Lung (tissue), 12 donors: ENCODE results near the gene FBXO31. TPM values are rescaled to one million over a fixed set of nuclear protein-coding genes. Genes with fewer than 3 reads are reported as not detected.
A peak's percentile ranks its signal among the peaks of the same experiment; 100 is the strongest.
"Not testable (repeated sequence)": the region's sequence is repeated elsewhere in the genome, so short reads cannot be mapped to it uniquely, and the experiment has no call there.

Experiments
- ATAC-seq: fragments of 200-7000 bp; cut with Tn5 transposase; one replicate; pipeline ENCODE4 v1.9.1; 2020; ENCODE audit warnings: moderate number of reproducible peaks; ENCODE audit not compliant: insufficient read depth, low FRiP score
- DNase-seq, 3 donors: peaks; one replicate each; pipeline ENCODE4 v3.0.0-alpha.2; 2013 to 2017
- H3K27ac ChIP-seq, 2 donors: one replicate each; pipeline ENCODE4 v1.5.1; 2013; ENCODE audit warnings: mild to moderate bottlenecking in 2 of 2, moderate library complexity in 2 of 2, control low read depth in 1 of 2, inconsistent platforms in 1 of 2, low read depth in 1 of 2, low read length in 1 of 2
- H3K27me3 ChIP-seq, 3 donors: one replicate each; pipeline ENCODE4 v1.5.1; 2013; ENCODE audit warnings: low read length in 2 of 3; ENCODE audit not compliant: control insufficient read depth in 3 of 3, insufficient read depth in 3 of 3
- H3K36me3 ChIP-seq, 4 donors: one replicate each; pipeline ENCODE4 v1.5.1; 2013; ENCODE audit warnings: low read length in 4 of 4, mild to moderate bottlenecking in 1 of 4, moderate library complexity in 1 of 4; ENCODE audit not compliant: control insufficient read depth in 4 of 4, insufficient read depth in 4 of 4
- H3K4me1 ChIP-seq, 5 donors: one replicate each; pipeline ENCODE4 v1.5.1; 2013; ENCODE audit warnings: low read length in 5 of 5, mild to moderate bottlenecking in 2 of 5, moderate library complexity in 1 of 5; ENCODE audit not compliant: control insufficient read depth in 5 of 5, insufficient read depth in 5 of 5
- H3K4me3 ChIP-seq: one replicate; pipeline ENCODE4 v1.5.1; 2013; ENCODE audit warnings: mild to moderate bottlenecking, control low read depth, moderate library complexity
- H3K9ac ChIP-seq, 2 donors: one replicate each; pipeline ENCODE4 v1.5.1; 2013; ENCODE audit warnings: low read length in 2 of 2, control low read depth in 1 of 2; ENCODE audit not compliant: insufficient read depth in 1 of 2
- H3K9me3 ChIP-seq, 4 donors: one replicate each; pipeline ENCODE4 v1.5.1; 2013; ENCODE audit warnings: low read length in 3 of 4, mild to moderate bottlenecking in 1 of 4, moderate library complexity in 1 of 4; ENCODE audit not compliant: control insufficient read depth in 4 of 4, insufficient read depth in 3 of 4
- WGBS, 2 donors: extraction: QIAGEN DNeasy Blood & Tissue Kit; methylation state at CpG; one replicate each; pipeline ENCODE4 v1.1.7; 2013; 5-methylcytosine and 5-hydroxymethylcytosine counted together
- polyA plus RNA-seq, 2 donors: library from polyadenylated mRNA; stranded (reverse); fragments of 200-250 nt; gene quantifications; one replicate each; pipeline ENCODE4 v1.2.1, GENCODE V29; 2013
- total RNA-seq, 2 donors: library from RNA; depleted of rRNA in 1 of 2; stranded (reverse); fragments of >200 nt in 1 of 2; gene quantifications; one replicate each; pipeline ENCODE4 v1.2.1, GENCODE V29; 2014 to 2021
- TF ChIP-seq, protein P1 (sequence below): IDR thresholded peaks from 2 replicates; pipeline ENCODE4 v1.5.1; 2012; ENCODE audit warnings: mild to moderate bottlenecking; ENCODE audit errors: control extremely low read depth, extremely low read depth
- donor health status: control.
- donor health status: control.
- donor health status: Bipolar disorder and iron deficiency.
- donor health status: healthy.
- donor health status: DM: yes; HTN: yes; CAD: no.

FBXO31 gene
- total and polyA plus RNA-seq, 4 donors, result 10.1 to 35.1 (median 23.2) TPM

- 72 to 83% methylated on average over 5 of the region's 5 CpGs for WGBS, 2 donors
- peak overlapping the region in 1 of 2 donors; percentile 49 for H3K9ac ChIP-seq
- TF ChIP-seq, protein P1, sequence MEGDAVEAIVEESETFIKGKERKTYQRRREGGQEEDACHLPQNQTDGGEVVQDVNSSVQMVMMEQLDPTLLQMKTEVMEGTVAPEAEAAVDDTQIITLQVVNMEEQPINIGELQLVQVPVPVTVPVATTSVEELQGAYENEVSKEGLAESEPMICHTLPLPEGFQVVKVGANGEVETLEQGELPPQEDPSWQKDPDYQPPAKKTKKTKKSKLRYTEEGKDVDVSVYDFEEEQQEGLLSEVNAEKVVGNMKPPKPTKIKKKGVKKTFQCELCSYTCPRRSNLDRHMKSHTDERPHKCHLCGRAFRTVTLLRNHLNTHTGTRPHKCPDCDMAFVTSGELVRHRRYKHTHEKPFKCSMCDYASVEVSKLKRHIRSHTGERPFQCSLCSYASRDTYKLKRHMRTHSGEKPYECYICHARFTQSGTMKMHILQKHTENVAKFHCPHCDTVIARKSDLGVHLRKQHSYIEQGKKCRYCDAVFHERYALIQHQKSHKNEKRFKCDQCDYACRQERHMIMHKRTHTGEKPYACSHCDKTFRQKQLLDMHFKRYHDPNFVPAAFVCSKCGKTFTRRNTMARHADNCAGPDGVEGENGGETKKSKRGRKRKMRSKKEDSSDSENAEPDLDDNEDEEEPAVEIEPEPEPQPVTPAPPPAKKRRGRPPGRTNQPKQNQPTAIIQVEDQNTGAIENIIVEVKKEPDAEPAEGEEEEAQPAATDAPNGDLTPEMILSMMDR, result no peak
- H3K9me3 ChIP-seq, result no peaks in the 10 kb centered on the region
- no peaks in the 10 kb centered on the region for H3K36me3 ChIP-seq
- H3K4me1 ChIP-seq, result peaks cover 5 to 32% (median 13%) of the 10 kb centered on the region in 5 donors
- no peak for ATAC-seq
- H3K27ac ChIP-seq, result peak overlapping the region in 1 of 2 donors; percentile 43
- H3K4me3 ChIP-seq, result no peak overlapping the region
- no peak for DNase-seq
- no peaks in the 10 kb centered on the region for H3K27me3 ChIP-seq
Measured at GRCh38 chr16:87389245-87389644, 5.7 kb upstream of the FBXO31 start.

DNA sequence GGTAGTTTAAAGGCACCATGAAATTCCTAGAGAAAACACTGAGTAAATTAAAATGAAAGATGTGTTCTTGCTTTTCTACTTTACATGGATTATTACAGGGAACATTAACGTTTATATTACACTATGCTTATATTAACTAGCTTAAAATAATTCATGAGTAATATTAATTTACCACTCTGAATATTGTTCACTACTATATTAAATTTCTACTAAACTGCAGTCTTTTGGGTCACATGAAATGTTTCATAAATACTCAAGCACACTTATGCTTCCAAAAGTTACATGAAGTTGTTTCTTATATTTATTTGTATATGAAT is 5.2 kb upstream of the FBXO31 start:
- Histone ChIP-seq H3K9me3 (no peaks in the 10 kb centered on the region), H3K27ac (peak overlapping the region in 1 of 2 donors; percentile 87), H3K36me3 (no peaks in the 10 kb centered on the region), H3K4me3 (no peak overlapping the region), H3K9ac (peak overlapping the region in 1 of 2 donors; percentile 90), H3K4me1 (peaks cover 5 to 27% (median 13%) of the 10 kb centered on the region in 5 donors), H3K27me3 (no peaks in the 10 kb centered on the region)
- TF ChIP-seq, protein P1, result no peak
- ATAC-seq, result no peak
- 17 to 26% methylated on average over 1 of the region's 1 CpG for WGBS, 2 donors
- no peak for DNase-seq

- DNase-seq, result peak; percentile 96 to 100 (median 99)
Measured at GRCh38 chr16:87387942-87388817, 4.6 kb upstream of the FBXO31 start.

DNA sequence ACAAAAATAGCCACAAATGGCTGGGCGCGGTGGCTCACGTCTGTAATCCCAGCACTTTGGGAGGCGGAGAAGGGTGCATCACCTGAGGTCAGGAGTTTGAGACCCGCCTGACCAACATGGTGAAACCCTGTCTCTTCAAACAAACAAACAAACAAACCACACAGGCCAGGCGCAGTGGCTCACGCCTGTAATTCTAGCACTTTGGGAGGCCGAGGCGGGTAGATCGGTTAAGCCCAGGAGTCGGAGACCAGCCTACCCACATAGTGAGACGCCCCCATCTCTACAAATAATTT is 1.2 kb upstream of the FBXO31 start:
- peaks cover 5 to 29% (median 14%) of the 10 kb centered on the region in 5 donors for H3K4me1 ChIP-seq
- peak overlapping the region; percentile 88 to 90 for H3K27ac ChIP-seq
- not testable (repeated sequence) for H3K4me3 ChIP-seq, H3K9ac ChIP-seq, ATAC-seq, DNase-seq, H3K9me3 ChIP-seq, H3K36me3 ChIP-seq, H3K27me3 ChIP-seq
- WGBS, 2 donors, result 90% methylated on average over 12 of the region's 12 CpGs

More at GRCh38 chr16:87387942-87388817, 4.6 kb upstream of the FBXO31 start:
- TF ChIP-seq, protein P1, result no peak
- Histone ChIP-seq H3K4me3 (no peak overlapping the region), H3K4me1 (peaks cover 4 to 21% (median 8%) of the 10 kb centered on the region in 5 donors), H3K9ac (peak overlapping the region in 1 of 2 donors; percentile 90), H3K27ac (peak overlapping the region; percentile 95 to 97), H3K27me3 (no peaks in the 10 kb centered on the region), H3K36me3 (no peaks in the 10 kb centered on the region), H3K9me3 (no peaks in the 10 kb centered on the region)
- peak; percentile 56 for ATAC-seq
- 9% methylated on average over 18 of the region's 18 CpGs for WGBS, 2 donors
